Right lung (tissue), 10 donors: ENCODE measurements around the gene USP17L21. TPM values are rescaled to one million over a fixed set of nuclear protein-coding genes. Genes with fewer than 3 reads are reported as not detected.
"Not testable (repeated sequence)": the region's sequence is repeated elsewhere in the genome, so short reads cannot be mapped to it uniquely, and the experiment has no call there.

Source experiments
- DNase-seq, 2 donors: peaks; one replicate each; pipeline ENCODE4 v3.0.0-alpha.2; 2013
- long read RNA-seq, 8 donors: transcript quantifications; one replicate each; lab custom pipeline, GENCODE V29; 2026
- polyA plus RNA-seq, 5 donors: library from polyadenylated mRNA; unstranded; fragments of 120-200 nt; gene quantifications; one replicate each; pipeline versions ENCODE4 v1.2.1 to v1.2.3, GENCODE V29; 2013; ENCODE audit warnings: inconsistent platforms in 1 of 5, low replicate concordance in 1 of 5; ENCODE audit not compliant: insufficient read length in 5 of 5, insufficient read depth in 1 of 5

Gene USP17L21
- not detected for polyA plus RNA-seq
- long read RNA-seq, donor 1, result 0 reads
- long read RNA-seq, donor 2, result 0 reads
- long read RNA-seq, donor 3, result 0 reads
- long read RNA-seq, donor 4, result 0 reads
- long read RNA-seq, donor 5, result 0 reads
- long read RNA-seq, donor 6, result 0 reads
- long read RNA-seq, donor 7, result 0 reads
- long read RNA-seq, donor 8, result 0 reads

- DNase-seq, result not testable (repeated sequence)
These were observed at the start of gene USP17L21 for GRCh38 chr4:9262572-9262971. Gene USP17L21, plus strand, starts transcription at chr4:9262872. Its CDS starts 0 bp downstream, at chr4:9262872.

- not testable (repeated sequence) for DNase-seq
These were observed 48.0 kb upstream of the USP17L21 start for GRCh38 chr4:9214701-9215100.

- DNase-seq, result not testable (repeated sequence)
These were observed 47.6 kb upstream of the USP17L21 start, which contains the start of gene USP17L11 for GRCh38 chr4:9215105-9215504. Gene USP17L11, plus strand, starts transcription at chr4:9215405. Its CDS starts 0 bp downstream, at chr4:9215405.

DNA sequence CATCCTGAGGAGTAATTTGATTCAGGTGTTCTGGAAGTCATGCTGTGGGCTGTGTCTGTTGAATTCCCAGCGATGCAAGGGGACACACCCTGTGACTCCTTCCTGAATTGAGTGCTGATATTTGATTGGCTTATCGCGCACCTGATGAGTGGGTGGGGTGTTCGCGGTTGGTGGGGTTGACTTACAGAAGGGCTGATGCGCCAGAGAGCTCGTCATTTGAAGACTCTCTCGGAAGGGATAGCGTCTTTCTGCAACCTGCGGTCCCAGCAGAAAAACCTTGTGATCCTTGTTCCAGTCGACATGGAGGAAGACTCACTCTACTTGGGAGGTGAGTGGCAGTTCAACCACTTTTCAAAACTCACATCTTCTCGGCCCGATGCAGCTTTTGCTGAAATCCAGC, 42.8 kb upstream of the USP17L21 start, which contains the start of gene USP17L12:
TSS of gene USP17L12 (plus strand) at position 301 of the 400 bp plus-strand sequence. CDS start at position 301, 0 bp downstream.
- DNase-seq, result not testable (repeated sequence)

DNA sequence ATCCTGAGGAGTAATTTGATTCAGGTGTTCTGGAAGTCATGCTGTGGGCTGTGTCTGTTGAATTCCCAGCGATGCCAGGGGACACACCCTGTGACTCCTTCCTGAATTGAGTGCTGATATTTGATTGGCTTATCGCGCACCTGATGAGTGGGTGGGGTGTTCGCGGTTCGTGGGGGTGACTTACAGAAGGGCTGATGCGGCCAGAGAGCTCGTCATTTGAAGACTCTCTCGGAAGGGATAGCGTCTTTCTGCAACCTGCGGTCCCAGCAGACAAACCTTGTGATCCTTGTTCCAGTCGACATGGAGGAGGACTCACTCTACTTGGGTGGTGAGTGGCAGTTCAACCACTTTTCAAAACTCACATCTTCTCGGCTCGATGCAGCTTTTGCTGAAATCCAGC, 38.1 kb upstream of the USP17L21 start, which contains the start of gene USP17L13:
TSS of gene USP17L13 (plus strand) at position 301 of the 400 bp plus-strand sequence. CDS start at position 301, 0 bp downstream.
- DNase-seq, result not testable (repeated sequence)

GRCh38 chr4:9230249-9230648, 32.4 kb upstream of the USP17L21 start:
- DNase-seq, result not testable (repeated sequence)

DNA sequence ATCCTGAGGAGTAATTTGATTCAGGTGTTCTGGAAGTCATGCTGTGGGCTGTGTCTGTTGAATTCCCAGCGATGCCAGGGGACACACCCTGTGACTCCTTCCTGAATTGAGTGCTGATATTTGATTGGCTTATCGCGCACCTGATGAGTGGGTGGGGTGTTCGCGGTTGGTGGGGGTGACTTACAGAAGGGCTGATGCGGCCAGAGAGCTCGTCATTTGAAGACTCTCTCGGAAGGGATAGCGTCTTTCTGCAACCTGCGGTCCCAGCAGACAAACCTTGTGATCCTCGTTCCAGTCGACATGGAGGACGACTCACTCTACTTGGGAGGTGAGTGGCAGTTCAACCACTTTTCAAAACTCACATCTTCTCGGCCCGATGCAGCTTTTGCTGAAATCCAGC, 28.6 kb upstream of the USP17L21 start, which contains the start of gene USP17L15:
TSS of gene USP17L15 (plus strand) at position 301 of the 400 bp plus-strand sequence. CDS start at position 301, 0 bp downstream.
- not testable (repeated sequence) for DNase-seq

DNA sequence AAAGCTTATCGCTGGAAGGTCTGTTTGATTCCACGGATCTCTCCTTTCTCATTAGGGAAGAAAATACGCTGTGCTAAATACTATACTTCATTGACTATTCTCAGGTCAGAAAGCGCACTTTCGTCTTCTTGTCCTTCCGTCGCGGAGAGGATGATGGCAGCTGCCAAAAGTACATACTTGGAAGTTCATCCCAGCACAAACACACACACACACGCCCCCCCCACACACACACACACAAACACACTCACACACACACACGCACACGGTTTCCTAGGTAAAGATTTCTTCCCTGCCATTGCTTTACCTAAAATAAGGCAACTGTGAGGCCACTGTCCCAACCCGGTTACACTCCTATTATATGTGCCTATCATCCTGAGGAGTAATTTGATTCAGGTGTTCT, 24.2 kb upstream of the USP17L21 start:
- DNase-seq, result not testable (repeated sequence)

GRCh38 chr4:9243579-9243978, 19.1 kb upstream of the USP17L21 start, which contains the start of gene USP17L17:
Gene USP17L17, plus strand, starts transcription at chr4:9243879. Its CDS starts 0 bp downstream, at chr4:9243879.
- DNase-seq, result not testable (repeated sequence)

- DNase-seq, result not testable (repeated sequence)
These were observed 14.6 kb upstream of the USP17L21 start, which contains the start of gene USP17L18 for GRCh38 chr4:9247953-9248680. Gene USP17L18, plus strand, starts transcription at chr4:9248630. Its CDS starts 0 bp downstream, at chr4:9248630.

DNA sequence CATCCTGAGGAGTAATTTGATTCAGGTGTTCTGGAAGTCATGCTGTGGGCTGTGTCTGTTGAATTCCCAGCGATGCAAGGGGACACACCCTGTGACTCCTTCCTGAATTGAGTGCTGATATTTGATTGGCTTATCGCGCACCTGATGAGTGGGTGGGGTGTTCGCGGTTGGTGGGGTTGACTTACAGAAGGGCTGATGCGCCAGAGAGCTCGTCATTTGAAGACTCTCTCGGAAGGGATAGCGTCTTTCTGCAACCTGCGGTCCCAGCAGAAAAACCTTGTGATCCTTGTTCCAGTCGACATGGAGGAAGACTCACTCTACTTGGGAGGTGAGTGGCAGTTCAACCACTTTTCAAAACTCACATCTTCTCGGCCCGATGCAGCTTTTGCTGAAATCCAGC, 9.6 kb upstream of the USP17L21 start, which contains the start of gene USP17L19:
TSS of gene USP17L19 (plus strand) at position 301 of the 400 bp plus-strand sequence. CDS start at position 301, 0 bp downstream.
- not testable (repeated sequence) for DNase-seq

DNA sequence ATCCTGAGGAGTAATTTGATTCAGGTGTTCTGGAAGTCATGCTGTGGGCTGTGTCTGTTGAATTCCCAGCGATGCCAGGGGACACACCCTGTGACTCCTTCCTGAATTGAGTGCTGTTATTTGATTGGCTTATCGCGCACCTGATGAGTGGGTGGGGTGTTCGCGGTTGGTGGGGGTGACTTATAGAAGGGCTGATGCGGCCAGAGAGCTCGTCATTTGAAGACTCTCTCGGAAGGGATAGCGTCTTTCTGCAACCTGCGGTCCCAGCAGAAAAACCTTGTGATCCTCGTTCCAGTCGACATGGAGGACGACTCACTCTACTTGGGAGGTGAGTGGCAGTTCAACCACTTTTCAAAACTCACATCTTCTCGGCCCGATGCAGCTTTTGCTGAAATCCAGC, 4.8 kb upstream of the USP17L21 start, which contains the start of gene USP17L20:
TSS of gene USP17L20 (plus strand) at position 301 of the 400 bp plus-strand sequence. CDS start at position 301, 0 bp downstream.
- not testable (repeated sequence) for DNase-seq

DNA sequence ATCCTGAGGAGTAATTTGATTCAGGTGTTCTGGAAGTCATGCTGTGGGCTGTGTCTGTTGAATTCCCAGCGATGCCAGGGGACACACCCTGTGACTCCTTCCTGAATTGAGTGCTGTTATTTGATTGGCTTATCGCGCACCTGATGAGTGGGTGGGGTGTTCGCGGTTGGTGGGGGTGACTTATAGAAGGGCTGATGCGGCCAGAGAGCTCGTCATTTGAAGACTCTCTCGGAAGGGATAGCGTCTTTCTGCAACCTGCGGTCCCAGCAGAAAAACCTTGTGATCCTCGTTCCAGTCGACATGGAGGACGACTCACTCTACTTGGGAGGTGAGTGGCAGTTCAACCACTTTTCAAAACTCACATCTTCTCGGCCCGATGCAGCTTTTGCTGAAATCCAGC, 4.6 kb downstream of the USP17L21 start, which contains the start of gene USP17L22:
TSS of gene USP17L22 (plus strand) at position 301 of the 400 bp plus-strand sequence. CDS start at position 301, 0 bp downstream.
- DNase-seq, result not testable (repeated sequence)

GRCh38 chr4:9271719-9272118, 9.0 kb downstream of the USP17L21 start:
- not testable (repeated sequence) for DNase-seq

Other genes with a start within 250 kb of the USP17L21 start
- under 1 TPM in 3 of 5 donors, not detected in 2; 0.05 to 0.10 (median 0.08) TPM for gene FAM90A26, start 92.5 kb upstream of the USP17L21 start, polyA plus RNA-seq
- not detected for gene USP17L10, start 52.2 kb upstream of the USP17L21 start, polyA plus RNA-seq
- gene USP17L11, start 47.5 kb upstream of the USP17L21 start, polyA plus RNA-seq, result not detected
- not detected for gene USP17L12, start 42.7 kb upstream of the USP17L21 start, polyA plus RNA-seq
- gene USP17L13, start 38.0 kb upstream of the USP17L21 start, polyA plus RNA-seq, result not detected
- gene USP17L15, start 28.5 kb upstream of the USP17L21 start, polyA plus RNA-seq, result not detected
- gene USP17L17, start 19.0 kb upstream of the USP17L21 start, polyA plus RNA-seq, result not detected
- gene USP17L18, start 14.2 kb upstream of the USP17L21 start, polyA plus RNA-seq, result not detected
- not detected for gene USP17L19, start 9.5 kb upstream of the USP17L21 start, polyA plus RNA-seq
- not detected for gene USP17L20, start 4.7 kb upstream of the USP17L21 start, polyA plus RNA-seq
- not detected for gene USP17L22, start 4.7 kb downstream of the USP17L21 start, polyA plus RNA-seq
- gene USP17L24, start 62.3 kb downstream of the USP17L21 start, polyA plus RNA-seq, result not detected
- not detected for gene USP17L25, start 67.0 kb downstream of the USP17L21 start, polyA plus RNA-seq
- not detected for gene USP17L26, start 71.8 kb downstream of the USP17L21 start, polyA plus RNA-seq
- not detected for gene USP17L5, start 76.5 kb downstream of the USP17L21 start, polyA plus RNA-seq
- not detected for gene USP17L27, start 81.3 kb downstream of the USP17L21 start, polyA plus RNA-seq
- not detected for gene USP17L28, start 86.0 kb downstream of the USP17L21 start, polyA plus RNA-seq
- not detected for gene USP17L29, start 90.8 kb downstream of the USP17L21 start, polyA plus RNA-seq
- not detected for gene USP17L30, start 100.3 kb downstream of the USP17L21 start, polyA plus RNA-seq
- not detected for gene DEFB131A, start 181.5 kb downstream of the USP17L21 start, polyA plus RNA-seq